GM21423 (cell line): Measurements from ENCODE around the gene TPSB2.
"Not testable (repeated sequence)": the region's sequence is repeated elsewhere in the genome, so short reads cannot be mapped to it uniquely, and the experiment has no call there.

Experiments used
- ATAC-seq: cut with Tn5 transposase; IDR thresholded peaks from one replicate; pipeline ENCODE4 v1.9.1; 2021; ENCODE audit warnings: mild to moderate bottlenecking, moderate library complexity; ENCODE audit not compliant: unreplicated experiment

The TPSB2 gene

GRCh38 chr16:1243907-1244850 is 14.2 kb upstream of the TPSB2 start:
- ATAC-seq, result not testable (repeated sequence)

GRCh38 chr16:1243363-1243762 is 13.4 kb upstream of the TPSB2 start:
- ATAC-seq, result not testable (repeated sequence)

DNA sequence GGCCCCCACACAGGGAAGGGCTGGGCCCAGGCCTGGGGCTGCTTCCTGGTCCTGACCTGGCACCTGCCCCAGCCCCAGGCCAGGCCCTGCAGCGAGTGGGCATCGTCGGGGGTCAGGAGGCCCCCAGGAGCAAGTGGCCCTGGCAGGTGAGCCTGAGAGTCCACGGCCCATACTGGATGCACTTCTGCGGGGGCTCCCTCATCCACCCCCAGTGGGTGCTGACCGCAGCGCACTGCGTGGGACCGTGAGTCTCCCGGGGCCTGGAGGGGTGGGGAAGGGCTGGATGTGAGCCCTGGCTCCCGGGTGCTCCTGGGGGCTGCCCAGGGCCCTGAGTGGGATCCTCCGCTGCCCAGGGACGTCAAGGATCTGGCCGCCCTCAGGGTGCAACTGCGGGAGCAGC is 11.1 kb upstream of the TPSB2 start:
- not testable (repeated sequence) for ATAC-seq

- not testable (repeated sequence) for ATAC-seq
These were observed 10.5 kb upstream of the TPSB2 start, which contains the start of gene TPSAB1 for GRCh38 chr16:1240436-1240835. Gene TPSAB1, plus strand, starts transcription at chr16:1240705. Its CDS starts 234 bp downstream, at chr16:1240939.

GRCh38 chr16:1239575-1239974 is 9.6 kb upstream of the TPSB2 start:
- ATAC-seq, result not testable (repeated sequence)

- not testable (repeated sequence) for ATAC-seq
These were observed 8.9 kb upstream of the TPSB2 start for GRCh38 chr16:1238909-1239308.

DNA sequence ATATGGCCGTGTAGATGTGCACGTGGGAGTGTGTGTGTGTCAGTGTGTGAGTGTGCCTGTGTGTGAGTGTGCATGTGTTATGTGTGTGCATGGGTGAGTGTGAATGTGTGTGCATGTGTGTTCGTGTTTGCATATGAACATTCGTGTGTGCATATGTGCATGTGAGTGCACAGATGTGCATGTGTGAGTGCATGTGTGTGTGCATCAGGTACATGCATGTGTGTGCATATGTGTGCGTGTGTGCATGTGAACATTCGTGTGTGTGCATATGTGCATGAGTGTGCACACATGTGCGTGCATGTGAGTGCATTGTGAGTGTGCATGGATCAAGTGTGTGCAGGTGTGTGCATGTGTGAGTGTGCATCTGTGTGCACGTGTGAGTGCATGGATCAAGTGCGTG is 8.0 kb upstream of the TPSB2 start:
- no peak for ATAC-seq

DNA sequence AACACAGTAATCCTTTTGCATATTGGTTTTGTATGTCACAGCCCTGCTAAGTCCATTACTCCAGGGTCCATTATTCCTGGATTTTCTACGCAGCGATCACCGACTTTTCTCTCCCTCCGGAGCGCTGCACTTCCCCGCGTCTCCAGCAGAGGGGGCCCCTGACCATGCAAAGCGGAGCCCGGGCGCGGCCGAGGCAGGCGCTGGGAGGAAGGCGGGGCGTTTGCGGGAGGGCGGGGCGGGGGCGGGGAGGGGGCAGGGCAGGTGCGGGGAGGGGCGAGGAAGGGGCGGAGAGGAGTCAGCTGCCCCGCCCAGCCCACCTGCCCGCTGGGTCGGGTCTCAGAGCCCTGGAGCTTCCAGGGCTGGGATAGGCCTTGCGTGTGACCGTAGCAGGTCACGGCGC is 6.7 kb upstream of the TPSB2 start:
- ATAC-seq, result not testable (repeated sequence)

GRCh38 chr16:1232049-1232748 is 2.2 kb upstream of the TPSB2 start:
- ATAC-seq, result not testable (repeated sequence)

GRCh38 chr16:1231301-1231700 is 1.3 kb upstream of the TPSB2 start:
- not testable (repeated sequence) for ATAC-seq

DNA sequence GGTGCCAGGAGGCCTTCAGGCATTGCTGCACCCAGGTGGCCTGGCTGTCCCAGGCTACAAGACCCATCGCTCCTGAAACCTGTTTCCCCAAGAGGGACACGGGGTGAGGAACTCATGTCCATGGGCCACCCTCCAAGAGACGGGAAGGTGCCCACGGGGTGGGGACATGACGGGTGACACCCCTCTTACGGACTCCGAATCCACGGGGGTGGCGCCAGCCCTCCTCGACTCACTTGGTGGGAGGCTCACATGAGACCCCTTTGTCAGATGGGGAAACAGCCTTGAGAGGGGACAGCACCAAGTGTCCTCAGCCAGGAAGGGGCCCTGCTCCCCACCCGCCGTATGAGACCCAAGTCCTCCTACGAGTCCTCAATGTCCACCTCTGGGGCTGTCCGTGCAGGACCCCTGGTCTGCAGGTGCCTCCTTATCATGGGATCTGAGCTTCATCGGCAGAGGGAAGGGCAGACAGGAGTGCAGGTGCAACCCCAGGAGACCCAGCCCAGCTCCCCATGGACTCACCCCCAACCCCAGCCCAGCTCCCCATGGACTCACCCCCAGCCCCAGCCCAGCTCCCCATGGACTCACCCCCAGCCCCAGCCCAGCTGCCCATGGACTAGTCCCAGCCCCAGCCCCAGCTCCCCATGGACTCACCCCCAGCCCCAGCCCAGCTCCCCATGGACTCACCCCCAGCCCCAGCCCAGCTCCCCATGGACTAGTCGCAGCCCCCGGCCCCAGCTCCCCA is 658 bp upstream of the TPSB2 start:
- ATAC-seq, result not testable (repeated sequence)

GRCh38 chr16:1229476-1229875 is 508 bp downstream of the TPSB2 start:
- ATAC-seq, result not testable (repeated sequence)

DNA sequence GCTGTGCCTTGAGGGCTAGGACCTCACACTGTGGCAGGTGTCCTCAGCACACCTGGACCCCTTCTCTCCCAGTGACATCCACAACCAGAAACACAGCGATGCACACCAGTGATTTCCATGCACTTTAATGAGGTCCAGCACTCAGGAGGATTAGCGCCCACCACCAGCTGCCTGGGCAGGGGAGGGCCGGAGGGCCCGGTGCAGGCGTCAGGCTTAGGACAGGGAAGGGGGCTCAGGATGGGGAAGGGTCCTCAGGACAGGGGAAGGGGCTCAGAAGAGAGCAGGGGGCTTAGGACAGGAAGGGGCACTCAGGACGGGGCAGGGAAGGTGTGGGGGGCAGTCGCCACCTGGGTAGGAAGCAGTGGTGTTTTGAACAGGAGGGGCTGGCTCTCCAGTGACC is 1.8 kb downstream of the TPSB2 start:
- ATAC-seq, result not testable (repeated sequence)

DNA sequence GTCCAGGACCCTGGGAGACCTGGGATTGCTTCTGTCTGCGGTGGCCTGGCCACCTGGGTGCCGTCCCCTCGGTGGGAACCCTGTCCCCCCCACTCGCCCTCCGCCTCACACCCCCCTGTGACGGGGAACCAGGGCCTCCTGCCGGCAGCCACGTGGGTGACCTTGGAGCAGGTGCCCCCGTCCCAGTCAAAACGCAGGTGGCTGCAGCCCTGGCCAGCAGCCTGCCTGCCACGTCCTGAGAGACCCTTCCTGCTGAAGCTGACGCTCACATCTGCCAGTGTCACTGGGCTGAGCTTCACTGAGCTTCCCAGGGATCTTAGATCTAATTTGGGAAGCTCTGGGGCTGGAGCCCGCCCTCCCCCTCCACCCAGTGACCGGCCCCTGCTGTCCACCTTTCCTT is 3.3 kb downstream of the TPSB2 start:
- ATAC-seq, result not testable (repeated sequence)

GRCh38 chr16:1225728-1226311 is 4.2 kb downstream of the TPSB2 start:
- not testable (repeated sequence) for ATAC-seq

DNA sequence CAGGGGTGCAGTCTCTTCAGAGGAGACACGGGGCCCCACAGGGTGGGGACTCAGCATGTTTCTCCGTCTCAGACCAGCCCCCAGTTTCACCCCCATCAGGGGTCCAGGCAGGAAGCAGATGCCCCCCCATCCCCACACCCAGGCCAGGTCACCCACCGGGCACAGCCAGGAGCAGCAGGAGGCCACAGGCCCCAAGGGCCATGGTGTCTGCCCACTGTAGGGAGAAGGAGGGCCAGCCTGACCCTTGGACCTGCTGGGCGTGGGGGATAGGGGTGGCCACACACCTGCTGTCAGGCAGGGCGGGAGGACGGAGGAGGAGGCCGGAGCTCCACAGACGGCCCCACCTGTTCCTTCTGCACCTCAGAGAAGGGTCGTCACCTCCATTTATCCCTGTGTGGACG is 4.9 kb downstream of the TPSB2 start, which contains the start of gene TPSG1:
Gene TPSG1 (minus strand): TSS at position 218 of the 401 bp plus-strand sequence. CDS start 16 bp downstream, at position 202.
- ATAC-seq, result no peak

DNA sequence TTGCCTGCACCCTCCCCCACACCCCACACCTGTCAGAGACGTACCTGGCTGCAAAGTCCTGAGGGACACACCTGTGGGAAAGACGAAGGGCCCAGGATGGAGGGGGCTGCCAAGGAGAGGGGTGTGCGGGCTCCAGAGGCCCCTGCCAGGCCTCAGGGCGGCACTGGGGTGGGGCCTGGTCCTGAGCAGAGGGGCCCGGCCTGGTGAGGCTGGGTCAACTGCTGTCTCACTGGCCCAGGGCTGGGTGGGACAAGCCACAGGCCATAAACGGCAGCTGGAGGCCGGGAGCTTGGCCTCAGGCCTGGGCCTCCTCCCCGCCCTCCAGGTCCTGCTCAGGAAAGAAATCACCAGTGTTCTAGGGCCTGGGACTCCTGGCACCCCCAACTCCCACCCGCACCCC is 5.4 kb downstream of the TPSB2 start:
- no peak for ATAC-seq

GRCh38 chr16:1223355-1224214 is 6.4 kb downstream of the TPSB2 start:
- ATAC-seq, result no peak

DNA sequence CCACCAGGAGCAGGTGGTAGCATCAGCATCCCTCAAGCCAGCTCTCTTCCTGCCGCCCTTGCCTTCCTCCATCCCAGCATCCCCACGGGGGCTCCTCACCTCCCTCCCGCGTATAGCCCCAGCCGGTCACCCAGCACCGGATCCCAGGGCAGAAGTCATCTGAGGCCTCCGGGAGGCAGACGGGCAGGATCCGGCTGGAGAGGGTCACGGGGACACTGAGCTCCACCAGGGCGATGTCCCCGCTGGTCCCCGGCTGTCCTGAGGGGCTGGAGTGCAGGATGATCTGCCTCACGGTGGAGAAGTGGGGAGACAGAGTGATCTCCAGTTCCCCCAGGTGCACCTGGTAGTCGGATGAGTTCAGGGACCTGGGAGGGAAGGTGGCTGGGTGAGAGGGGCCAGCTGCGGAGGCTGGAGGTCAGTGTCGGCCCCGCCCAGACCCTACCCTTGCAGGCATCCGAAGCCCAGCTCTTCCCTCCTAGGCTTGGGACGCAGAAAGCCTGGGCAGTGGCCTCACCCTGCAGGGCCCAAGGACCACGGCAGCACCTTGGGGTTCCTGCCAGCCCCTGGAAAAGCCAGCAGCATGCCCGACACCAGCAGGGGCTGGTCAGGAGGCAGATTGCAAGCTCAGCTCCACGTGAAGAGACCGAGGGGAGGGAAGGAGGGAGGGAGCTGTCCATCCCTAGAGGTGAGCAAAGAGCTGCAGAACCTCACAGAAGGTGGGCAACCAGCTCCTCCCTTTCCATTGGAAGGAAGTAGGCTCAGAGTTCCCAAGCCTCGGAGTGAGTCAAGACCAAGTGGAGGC is 7.2 kb downstream of the TPSB2 start:
- no peak for ATAC-seq
